HG03095 (cell line): ENCODE data around the gene LHFPL6.

Experiments used
- ATAC-seq: cut with Tn5 transposase; IDR thresholded peaks from one replicate; pipeline ENCODE4 v1.9.1; 2021; ENCODE audit warnings: moderate library complexity; ENCODE audit not compliant: unreplicated experiment

LHFPL6 gene

DNA sequence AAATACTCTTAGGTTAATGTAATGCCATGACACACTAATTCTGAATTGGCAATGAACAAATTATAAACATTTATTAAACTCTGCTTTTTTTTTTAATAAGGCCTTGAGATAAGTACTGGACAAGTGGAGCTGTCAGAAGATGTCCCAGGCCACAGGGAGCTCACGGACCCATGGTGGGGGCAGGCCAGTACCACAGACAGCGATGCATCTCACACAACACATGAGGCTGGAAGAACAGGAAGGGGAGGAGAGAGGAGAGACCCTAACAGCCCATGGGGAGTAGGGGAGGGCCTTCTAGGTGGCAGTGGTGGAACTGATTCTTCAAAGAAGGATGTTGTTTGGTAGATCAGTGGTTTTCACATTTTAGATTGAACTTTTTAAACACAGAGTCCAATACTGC, 128.4 kb downstream of the LHFPL6 start:
- ATAC-seq: no peak

- no peak for ATAC-seq
These were observed 133.3 kb downstream of the LHFPL6 start for GRCh38 chr13:39469676-39470075.

DNA sequence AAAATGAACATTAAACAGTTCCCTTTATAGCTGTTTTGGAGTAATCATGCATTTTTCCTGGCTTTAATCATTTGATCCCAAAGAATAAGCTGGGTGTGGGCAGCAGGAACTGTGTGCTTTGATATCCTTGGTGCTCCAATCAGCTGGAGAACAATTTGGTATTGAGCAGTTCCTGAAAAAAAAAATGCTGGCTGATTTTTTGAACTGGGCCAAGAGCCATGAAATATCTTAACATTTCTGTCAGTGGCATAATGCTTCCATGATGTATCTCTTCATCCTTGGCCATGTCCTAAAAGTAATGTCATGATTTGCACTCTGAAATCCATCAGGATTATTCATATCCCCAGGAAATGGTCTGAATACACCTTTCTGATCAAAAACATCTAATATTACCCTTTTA, 134.7 kb downstream of the LHFPL6 start:
- ATAC-seq: no peak

DNA sequence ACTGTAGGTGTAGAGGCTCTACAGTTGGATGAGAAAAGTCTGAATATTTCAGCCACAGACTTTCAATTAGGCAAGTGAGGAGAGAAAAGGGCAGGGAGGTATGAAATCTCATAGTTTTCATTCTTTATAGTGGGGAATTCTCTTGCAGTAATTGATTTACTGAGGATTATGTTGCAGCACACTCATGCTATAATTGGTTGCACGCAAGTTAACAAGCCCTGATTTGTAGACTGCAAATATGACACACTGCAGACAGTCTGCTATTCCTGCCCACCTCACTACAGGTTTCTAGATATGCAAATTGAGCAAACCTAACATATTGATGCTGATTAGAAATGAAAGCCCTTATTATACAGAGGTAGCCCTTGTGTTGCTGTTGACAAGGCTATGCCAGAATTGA, 139.4 kb downstream of the LHFPL6 start:
- ATAC-seq: no peak

GRCh38 chr13:39462906-39463305, 140.1 kb downstream of the LHFPL6 start:
- no peak for ATAC-seq

DNA sequence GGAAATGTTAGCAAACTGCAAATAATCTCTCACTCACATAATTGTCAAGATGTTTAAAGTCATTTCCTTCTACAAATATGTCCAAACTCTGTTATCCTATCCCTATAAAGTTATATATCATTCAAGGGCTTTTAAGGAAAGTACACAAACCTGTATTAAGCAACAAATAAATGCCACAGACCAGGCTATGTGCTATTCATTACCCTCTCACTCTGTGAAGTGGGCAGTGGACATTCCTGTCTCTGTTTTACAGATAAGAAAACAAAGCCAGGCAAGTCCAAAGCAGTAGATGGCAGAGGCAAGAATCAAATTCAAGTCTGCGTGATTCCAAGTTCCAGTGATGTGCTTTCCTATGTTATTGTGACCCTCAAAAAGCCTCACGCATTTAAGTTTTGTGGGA, 140.6 kb downstream of the LHFPL6 start:
- ATAC-seq: no peak

DNA sequence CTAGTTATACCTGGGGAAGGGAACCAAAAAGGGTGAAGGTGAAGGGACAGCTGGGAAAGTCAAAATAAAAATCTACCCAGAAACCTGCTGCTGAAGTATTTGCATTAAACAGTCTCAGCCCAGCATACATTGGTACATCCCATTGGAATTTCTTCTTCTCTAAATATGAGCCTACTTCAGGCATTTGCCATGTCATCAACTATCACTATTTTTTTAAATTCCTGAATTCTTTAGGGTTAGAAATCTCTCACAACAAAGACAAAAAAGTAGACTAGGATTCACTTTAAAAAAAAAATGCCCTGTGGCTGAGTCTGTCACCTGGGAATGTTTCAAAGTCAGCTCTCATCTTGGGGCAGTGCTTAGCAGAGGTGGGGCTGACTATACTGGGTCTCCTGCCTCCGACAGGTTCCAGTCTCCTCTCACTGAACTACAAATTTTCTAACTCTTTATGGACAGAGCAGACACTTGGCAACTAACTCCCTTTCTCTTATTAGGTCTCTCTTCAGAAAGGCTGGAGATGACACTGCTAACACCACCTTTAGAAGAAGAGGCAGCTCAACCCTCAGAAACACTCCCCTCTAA, 141.2 kb downstream of the LHFPL6 start:
- no peak for ATAC-seq

DNA sequence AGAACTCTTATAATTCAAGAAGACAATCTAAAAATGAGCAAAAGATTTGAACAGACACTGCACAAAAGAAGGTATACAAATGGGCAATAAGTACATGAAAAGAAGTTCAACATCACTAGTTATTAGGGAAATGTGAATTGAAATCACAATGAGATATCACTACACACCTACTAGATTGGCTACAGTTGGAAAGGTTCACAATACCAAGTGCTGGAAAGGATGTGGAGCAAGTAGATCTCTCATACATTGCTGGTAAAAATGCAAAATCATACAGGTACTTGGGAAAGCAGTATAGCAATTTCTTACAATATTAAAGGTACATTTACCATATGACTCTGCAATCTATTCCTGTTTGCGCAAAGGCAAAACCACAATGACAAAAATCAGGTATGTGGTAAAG, 145.7 kb downstream of the LHFPL6 start:
- ATAC-seq: no peak

- ATAC-seq: no peak
These were observed 147.3 kb downstream of the LHFPL6 start for GRCh38 chr13:39455521-39456175.

DNA sequence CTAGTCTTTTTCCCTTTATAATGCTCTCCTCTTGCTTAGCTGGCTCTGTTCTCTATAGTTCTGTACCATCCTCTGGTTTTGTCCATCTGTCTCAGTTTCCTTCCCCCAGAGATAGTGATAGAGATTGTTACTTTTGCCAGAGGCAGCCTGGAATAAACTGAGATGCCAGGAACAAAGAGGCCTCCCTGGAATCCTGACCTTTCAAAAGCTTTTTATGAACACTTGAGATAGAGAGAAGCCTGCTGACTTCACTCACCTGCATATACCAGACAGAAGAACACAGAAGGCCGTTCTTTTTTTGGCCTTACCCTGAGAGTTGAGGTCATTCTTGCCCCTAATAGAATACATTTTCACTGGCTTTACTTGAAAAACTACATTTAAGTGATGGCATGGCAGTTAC, 150.2 kb downstream of the LHFPL6 start:
- ATAC-seq: no peak

DNA sequence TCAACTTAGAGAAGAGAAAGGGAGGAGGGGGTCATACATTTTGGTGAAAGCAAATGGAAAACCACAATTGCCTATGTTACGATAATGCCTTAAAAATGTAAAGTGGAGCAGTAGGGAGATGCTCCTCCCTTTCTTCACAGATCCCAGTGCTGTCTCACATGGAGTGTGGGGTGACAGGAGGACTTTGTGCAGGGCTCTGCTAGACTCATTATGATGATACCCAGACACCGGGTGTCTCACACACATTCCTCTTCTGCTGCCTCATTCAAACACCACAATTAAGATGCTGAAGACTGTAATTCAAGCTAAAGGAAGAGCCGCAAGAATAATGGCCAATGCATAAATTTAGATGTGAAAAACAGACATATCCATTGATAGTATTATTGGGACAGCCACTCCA, 150.6 kb downstream of the LHFPL6 start:
- no peak for ATAC-seq

GRCh38 chr13:39451860-39452301, 151.1 kb downstream of the LHFPL6 start:
- no peak for ATAC-seq

- no peak for ATAC-seq
These were observed 151.7 kb downstream of the LHFPL6 start for GRCh38 chr13:39451301-39451700.

GRCh38 chr13:39450176-39450575, 152.8 kb downstream of the LHFPL6 start:
- ATAC-seq: no peak

GRCh38 chr13:39448834-39449233, 154.2 kb downstream of the LHFPL6 start:
- ATAC-seq: no peak

GRCh38 chr13:39446865-39447264, 156.1 kb downstream of the LHFPL6 start:
- ATAC-seq: no peak

- ATAC-seq: no peak
These were observed 158.1 kb downstream of the LHFPL6 start for GRCh38 chr13:39444866-39445265.

GRCh38 chr13:39433651-39434050, 169.3 kb downstream of the LHFPL6 start:
- ATAC-seq: no peak

DNA sequence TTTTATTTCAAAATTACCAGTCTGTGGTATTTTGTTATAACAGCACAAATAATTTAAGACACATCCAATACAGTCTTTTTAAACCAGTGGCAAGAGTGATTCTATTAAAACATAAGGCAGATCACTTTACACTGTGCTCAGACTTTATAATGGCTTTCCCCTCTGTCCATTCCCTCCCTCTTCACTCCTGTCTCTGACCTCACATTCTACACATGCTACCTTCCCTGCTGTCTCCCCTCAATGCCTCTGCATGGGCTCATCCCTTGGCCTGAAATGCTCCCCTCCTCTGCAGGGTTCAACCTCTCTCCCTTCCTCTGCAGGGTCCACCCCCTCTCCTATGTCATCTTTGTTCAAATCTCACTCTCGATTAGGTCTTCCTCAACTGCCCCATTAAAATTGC, 170.8 kb downstream of the LHFPL6 start:
- ATAC-seq: no peak

DNA sequence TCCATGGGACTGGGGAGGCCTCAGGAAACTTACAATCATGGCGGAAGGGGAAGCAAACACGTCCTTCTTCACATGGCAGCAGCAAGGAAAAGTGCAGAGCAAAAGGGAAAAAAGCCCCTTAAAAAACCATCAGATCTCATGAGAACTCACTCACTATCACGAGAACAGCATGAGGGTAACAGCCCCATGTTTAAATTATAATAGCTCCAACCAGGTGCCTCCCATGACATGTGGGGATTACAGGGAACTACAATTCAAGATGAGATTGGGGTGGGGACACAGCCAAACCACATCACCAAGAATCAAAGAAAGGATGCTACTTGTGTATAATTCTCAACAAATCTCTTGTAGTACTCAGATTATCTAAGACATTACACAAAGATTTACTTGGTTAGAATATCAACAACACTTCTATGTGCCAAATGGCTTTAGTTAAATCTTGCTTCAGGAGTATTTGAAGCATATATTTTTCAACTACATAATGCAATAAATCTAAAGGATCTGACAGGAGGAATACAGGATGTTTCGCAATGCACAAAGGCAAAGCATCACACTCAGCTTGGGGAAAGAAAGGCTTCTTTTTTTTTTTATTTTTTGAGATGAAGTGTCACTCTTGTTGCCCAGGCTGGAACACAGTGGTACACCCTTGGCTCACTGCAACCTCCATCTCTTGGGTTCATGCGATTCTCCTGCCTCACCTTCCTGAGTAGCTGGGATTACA, 180.0 kb downstream of the LHFPL6 start:
- ATAC-seq: no peak

- ATAC-seq: no peak
These were observed 183.1 kb downstream of the LHFPL6 start for GRCh38 chr13:39419876-39420275.

DNA sequence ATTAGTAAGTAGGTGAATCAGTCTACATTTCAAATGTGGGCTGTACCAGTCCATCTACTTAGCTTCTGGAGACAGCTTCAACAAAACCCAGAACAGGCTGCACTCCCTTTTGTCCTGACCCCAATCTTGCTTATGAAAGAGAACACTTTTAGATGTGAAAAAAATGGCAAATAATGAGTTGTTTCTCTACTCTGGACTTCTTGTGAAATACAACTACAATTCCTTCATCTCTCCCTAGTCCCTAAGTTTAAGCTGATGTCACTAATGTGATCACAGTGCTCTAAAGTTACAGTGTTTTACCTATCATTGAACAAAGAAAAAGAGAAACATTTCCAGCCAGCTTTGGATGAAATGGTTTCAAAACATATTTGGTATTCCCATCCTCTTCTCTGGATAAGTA, 183.9 kb downstream of the LHFPL6 start:
- no peak for ATAC-seq
